Smooth muscle cell (in vitro differentiated cells): ENCODE results near the gene CD14. TPM values are rescaled to one million over a fixed set of nuclear protein-coding genes. Genes with fewer than 3 reads are reported as not detected.
"Not testable (repeated sequence)": the region's sequence is repeated elsewhere in the genome, so short reads cannot be mapped to it uniquely, and the experiment has no call there.

Experiments used
- DNase-seq: peaks from one replicate; lab custom pipeline; 2025; ENCODE audit not compliant: unreplicated experiment; lab: John Stamatoyannopoulos, UW
- H2AFZ ChIP-seq: fragments of 200-600 bp; sonication (generic); 2 replicates; pipeline ENCODE4 v1.6.0; 2016; ENCODE audit warnings: antibody characterized with exemption, low read depth, mild to moderate bottlenecking
- H3F3A ChIP-seq: fragments of 200-600 bp; sonication (generic); 2 replicates; pipeline ENCODE4 v1.6.0; 2017; ENCODE audit warnings: antibody characterized with exemption, low read depth
- H3K27ac ChIP-seq: fragments of 200-600 bp; sonication (generic); 2 replicates; pipeline ENCODE4 v1.5.1; 2016; ENCODE audit warnings: low read depth, mild to moderate bottlenecking
- H3K27me3 ChIP-seq: fragments of 200-600 bp; sonication (generic); 2 replicates; pipeline ENCODE4 v1.6.1; 2016; ENCODE audit warnings: low read depth, mild to moderate bottlenecking
- H3K36me3 ChIP-seq: fragments of 200-600 bp; sonication (generic); 2 replicates; pipeline ENCODE4 v1.5.1; 2016; ENCODE audit warnings: low read depth
- H3K4me1 ChIP-seq: fragments of 200-600 bp; sonication (generic); 2 replicates; pipeline ENCODE4 v1.5.1; 2016; ENCODE audit warnings: low read depth
- H3K4me2 ChIP-seq: fragments of 200-600 bp; sonication (generic); 2 replicates; pipeline ENCODE4 v1.6.0; 2016; ENCODE audit warnings: mild to moderate bottlenecking
- H3K4me3 ChIP-seq: fragments of 200-600 bp; sonication (generic); 2 replicates; pipeline ENCODE4 v1.5.1; 2016; ENCODE audit warnings: mild to moderate bottlenecking
- H3K79me2 ChIP-seq: fragments of 200-600 bp; sonication (generic); 2 replicates; pipeline ENCODE4 v1.6.0; 2016; ENCODE audit warnings: low read depth, mild to moderate bottlenecking
- H3K9ac ChIP-seq: fragments of 200-600 bp; sonication (generic); 2 replicates; pipeline ENCODE4 v1.6.0; 2016; ENCODE audit warnings: low read depth
- H3K9me3 ChIP-seq: fragments of 200-600 bp; sonication (generic); replicated peaks from 2 replicates; pipeline ENCODE4 v1.5.1; 2016; ENCODE audit warnings: low read depth
- H4K20me1 ChIP-seq: fragments of 200-600 bp; sonication (generic); 2 replicates; pipeline ENCODE4 v1.6.0; 2016; ENCODE audit warnings: low read depth
- CTCF ChIP-seq: fragments of 200-600 bp; sonication (generic); IDR thresholded peaks from 2 replicates; pipeline ENCODE4 v1.5.1; 2017; ENCODE audit warnings: borderline replicate concordance, mild to moderate bottlenecking, antibody characterized with exemption; ENCODE audit not compliant: insufficient read depth, poor library complexity, severe bottlenecking
- WGBS: methylation state at CpG from one replicate; pipeline ENCODE4 v1.1.7; 2016; ENCODE audit warnings: low lambda C conversion rate; 5-methylcytosine and 5-hydroxymethylcytosine counted together
- polyA plus RNA-seq: library from polyadenylated mRNA; unstranded; fragments of >200 nt; fragmentation: Nextera tagmentation; extraction: Ambion mirVana; gene quantifications from 2 replicates; pipeline ENCODE4 v1.2.1, GENCODE V29; 2016
- total RNA-seq: library from RNA; depleted of rRNA; stranded (reverse); fragments of >200 nt; gene quantifications from 2 replicates; pipeline ENCODE4 v1.2.3, GENCODE V29; 2014

Gene CD14
- total and polyA plus RNA-seq, 2 experiments from 2014 or later, result 0.54 to 0.69 TPM

DNA sequence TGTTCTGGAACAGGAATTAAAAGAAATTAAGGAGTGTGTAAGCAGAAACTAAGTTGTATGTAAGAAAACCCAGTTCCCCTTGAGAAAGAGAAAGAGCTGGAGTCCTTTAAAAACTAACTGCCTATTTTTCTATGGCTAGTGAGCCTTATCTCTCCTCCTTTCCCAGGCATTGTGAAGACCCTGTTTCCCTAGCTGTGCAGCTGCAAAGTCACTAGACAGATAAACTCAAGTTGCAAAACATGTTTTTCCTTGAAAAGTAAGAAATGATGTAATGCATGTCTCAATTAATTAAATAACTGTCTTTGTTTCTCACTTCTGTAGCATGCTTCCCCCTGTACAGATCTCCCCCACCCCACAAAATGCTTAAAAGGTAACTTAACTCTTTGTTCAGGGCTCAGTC lies 9.9 kb downstream of the CD14 start:
- H4K20me1 ChIP-seq, H3K27ac ChIP-seq, H3K27me3 ChIP-seq, H3K79me2 ChIP-seq, H3K9me3 ChIP-seq, H3K4me1 ChIP-seq, H3F3A ChIP-seq, H2AFZ ChIP-seq, DNase-seq, H3K4me3 ChIP-seq, H3K9ac ChIP-seq, H3K36me3 ChIP-seq, H3K4me2 ChIP-seq: not testable (repeated sequence)

DNA sequence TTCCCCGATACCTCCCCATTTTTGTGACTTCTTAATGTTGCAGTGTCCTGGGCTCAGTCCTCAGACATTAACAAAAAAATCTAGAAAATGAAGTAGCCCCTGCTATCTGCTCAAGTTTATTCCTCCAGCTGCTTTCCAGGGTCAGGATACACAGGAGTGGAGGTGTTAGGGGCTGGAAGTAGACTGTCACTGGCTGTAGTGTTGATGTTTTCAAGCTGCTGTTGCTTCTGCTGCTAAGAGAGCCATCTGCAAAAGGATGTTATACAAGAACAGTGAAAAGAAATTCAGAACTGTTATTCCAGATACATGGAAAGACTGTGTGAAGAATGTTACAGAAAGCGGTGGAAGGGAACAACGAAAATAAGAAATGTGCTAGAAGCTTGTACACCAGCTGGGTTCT lies 10.7 kb downstream of the CD14 start:
- no peak for DNase-seq
- Histone ChIP-seq H3K4me2 (no peak overlapping the region), H3K9ac (no peak overlapping the region), H2AFZ (no peak overlapping the region), H3K27me3 (no peaks in the 10 kb centered on the region), H3K4me1 (no peaks in the 10 kb centered on the region), H3K79me2 (no peaks in the 10 kb centered on the region), H3F3A (no peaks in the 10 kb centered on the region), H3K36me3 (no peaks in the 10 kb centered on the region), H4K20me1 (no peaks in the 10 kb centered on the region), H3K27ac (no peak overlapping the region), H3K9me3 (peaks cover 4% of the 10 kb centered on the region), H3K4me3 (no peak overlapping the region)
- no peak for TF ChIP-seq CTCF
- WGBS, result 94% methylated on average over 3 of the region's 3 CpGs

GRCh38 chr5:140611020-140611521 lies 21.9 kb downstream of the CD14 start:
- H3K9me3 ChIP-seq, result no peaks in the 10 kb centered on the region
- H3K36me3 ChIP-seq, result no peaks in the 10 kb centered on the region
- TF ChIP-seq CTCF, result no peak
- no peak overlapping the region for H3K4me3 ChIP-seq
- H3K9ac ChIP-seq, result no peak overlapping the region
- H3F3A ChIP-seq, result no peaks in the 10 kb centered on the region
- H3K4me2 ChIP-seq, result no peak overlapping the region
- no peak overlapping the region for H3K27ac ChIP-seq
- H3K4me1 ChIP-seq, result no peaks in the 10 kb centered on the region
- 83% methylated on average over 2 of the region's 2 CpGs for WGBS
- H3K79me2 ChIP-seq, result no peaks in the 10 kb centered on the region
- H4K20me1 ChIP-seq, result no peaks in the 10 kb centered on the region
- DNase-seq, result no peak
- H2AFZ ChIP-seq, result no peak overlapping the region
- H3K27me3 ChIP-seq, result no peaks in the 10 kb centered on the region

- Histone ChIP-seq H4K20me1 (no peaks in the 10 kb centered on the region), H3K27ac (no peak overlapping the region), H3K27me3 (no peaks in the 10 kb centered on the region), H3K9me3 (no peaks in the 10 kb centered on the region), H3K4me3 (no peak overlapping the region), H3K9ac (no peak overlapping the region), H3K4me2 (no peak overlapping the region), H2AFZ (no peak overlapping the region), H3K36me3 (no peaks in the 10 kb centered on the region), H3K79me2 (no peaks in the 10 kb centered on the region), H3K4me1 (no peaks in the 10 kb centered on the region), H3F3A (no peaks in the 10 kb centered on the region)
- no peak for DNase-seq
- TF ChIP-seq CTCF, result no peak
- WGBS, result 84% methylated on average over 4 of the region's 4 CpGs
Observed at GRCh38 chr5:140609126-140609525, 23.8 kb downstream of the CD14 start.
